NCI-H2107 (cell line): ENCODE results near the gene PRR14.

Experiments used
- DNase-seq: peaks from one replicate; lab custom pipeline; 2025; lab: John Stamatoyannopoulos, UW

Gene PRR14

GRCh38 chr16:30650369-30651123 is at the start of gene PRR14:
PRR14 (plus strand) TSS chr16:30650960; CDS start chr16:30651646, 686 bp downstream.
- peak; percentile 98 for DNase-seq

GRCh38 chr16:30601966-30602365 is 48.8 kb upstream of the PRR14 start:
- DNase-seq, result no peak

- no peak for DNase-seq
These were observed 48.0 kb upstream of the PRR14 start for GRCh38 chr16:30602616-30603277.

- DNase-seq, result no peak
These were observed 46.8 kb upstream of the PRR14 start for GRCh38 chr16:30603945-30604315.

- DNase-seq, result no peak
These were observed 46.3 kb upstream of the PRR14 start for GRCh38 chr16:30604316-30604947.

GRCh38 chr16:30605158-30605557 is 45.6 kb upstream of the PRR14 start:
- no peak for DNase-seq

- no peak for DNase-seq
These were observed 44.8 kb upstream of the PRR14 start for GRCh38 chr16:30606004-30606403.

GRCh38 chr16:30609002-30609925 is 41.5 kb upstream of the PRR14 start:
- peak; percentile 24 for DNase-seq

- DNase-seq, result peak; percentile 97
These were observed 40.6 kb upstream of the PRR14 start, which contains the start of gene ZNF689 for GRCh38 chr16:30609926-30610839. ZNF689 (minus strand) TSS chr16:30610389; CDS start chr16:30610041, 348 bp downstream.

- DNase-seq, result no peak
These were observed 35.2 kb upstream of the PRR14 start for GRCh38 chr16:30615358-30616091.

GRCh38 chr16:30619202-30619601 is 31.6 kb upstream of the PRR14 start:
- no peak for DNase-seq

- no peak for DNase-seq
These were observed 31.1 kb upstream of the PRR14 start for GRCh38 chr16:30619638-30620037.

GRCh38 chr16:30620169-30620568 is 30.6 kb upstream of the PRR14 start:
- DNase-seq, result no peak

GRCh38 chr16:30621765-30622164 is 29.0 kb upstream of the PRR14 start:
- no peak for DNase-seq

- no peak for DNase-seq
These were observed 28.2 kb upstream of the PRR14 start for GRCh38 chr16:30622455-30623032.

- DNase-seq, result no peak
These were observed 27.1 kb upstream of the PRR14 start for GRCh38 chr16:30623536-30624283.

GRCh38 chr16:30626236-30626635 is 24.5 kb upstream of the PRR14 start:
- DNase-seq, result no peak

- DNase-seq, result peak; percentile 7
These were observed 21.9 kb upstream of the PRR14 start for GRCh38 chr16:30628628-30629540.
